Limb (tissue), 2 donors: ENCODE data around the gene GPR18.

Experiments used
- DNase-seq, 2 donors: peaks; one replicate each; pipeline ENCODE4 v3.0.0-alpha.2; 2016; ENCODE audit errors: extremely low spot score in 2 of 2

The GPR18 gene, protein sequence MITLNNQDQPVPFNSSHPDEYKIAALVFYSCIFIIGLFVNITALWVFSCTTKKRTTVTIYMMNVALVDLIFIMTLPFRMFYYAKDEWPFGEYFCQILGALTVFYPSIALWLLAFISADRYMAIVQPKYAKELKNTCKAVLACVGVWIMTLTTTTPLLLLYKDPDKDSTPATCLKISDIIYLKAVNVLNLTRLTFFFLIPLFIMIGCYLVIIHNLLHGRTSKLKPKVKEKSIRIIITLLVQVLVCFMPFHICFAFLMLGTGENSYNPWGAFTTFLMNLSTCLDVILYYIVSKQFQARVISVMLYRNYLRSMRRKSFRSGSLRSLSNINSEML

DNA sequence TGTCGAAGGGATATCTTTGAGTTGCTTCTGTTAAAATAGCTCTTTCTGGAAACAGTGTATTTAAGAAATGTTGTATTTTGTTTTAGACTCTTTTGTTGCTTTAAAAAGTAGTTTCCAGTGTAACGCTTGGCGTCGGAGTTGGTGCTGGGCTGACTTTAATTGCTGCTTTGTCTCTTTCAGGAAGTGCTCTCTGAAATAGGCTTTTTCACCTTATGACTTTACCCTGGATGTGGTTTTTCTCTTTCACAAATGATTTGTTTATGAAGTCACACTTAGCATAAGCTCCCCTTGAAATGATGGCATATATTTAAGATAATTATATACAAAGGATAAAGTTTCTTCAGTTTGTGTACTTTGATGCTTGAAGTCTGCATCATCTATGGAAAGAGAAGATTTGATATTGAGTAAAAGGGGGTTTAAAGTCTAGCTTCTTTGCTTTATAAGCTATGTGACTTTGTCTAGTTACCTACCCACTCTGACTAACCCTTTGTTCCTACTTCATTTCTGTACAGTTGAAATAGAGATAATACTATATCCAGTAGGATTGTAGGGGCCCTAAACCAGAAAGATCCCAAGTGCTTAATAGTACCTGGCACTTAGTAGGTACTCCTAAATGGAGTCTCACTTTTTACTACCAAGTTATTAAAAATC lies at the start of gene GPR18:
GPR18 (minus strand) TSS at position 170 of the 651 bp plus-strand sequence. CDS start 2,507 bp downstream, outside the sequence.
- no peak for DNase-seq

GRCh38 chr13:99307648-99308339 lies 49.6 kb upstream of the GPR18 start:
- DNase-seq: no peak

DNA sequence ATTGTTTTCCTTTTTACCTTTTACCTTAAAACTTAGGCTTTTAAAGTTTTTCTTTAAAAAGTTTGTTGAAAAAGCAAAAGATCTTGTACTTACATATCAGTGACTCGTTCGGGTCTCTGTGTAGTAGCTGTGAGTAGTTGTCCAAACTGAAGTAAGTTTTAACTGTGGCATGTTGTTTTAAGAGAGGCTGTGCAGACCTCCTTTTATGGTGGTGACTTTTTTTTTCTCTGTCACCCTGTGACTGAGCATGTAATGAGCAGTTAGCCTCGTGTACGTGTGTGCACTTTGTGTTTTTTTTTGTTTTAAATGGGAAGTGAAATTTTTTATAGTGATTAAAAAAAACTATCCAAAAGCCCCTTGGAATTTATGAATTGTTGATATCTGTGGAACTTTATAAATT lies 49.1 kb upstream of the GPR18 start, which contains the start of gene GPR183:
GPR183 (minus strand) TSS at position 153 of the 400 bp plus-strand sequence. CDS start 11,254 bp downstream, outside the sequence.
- DNase-seq: no peak

GRCh38 chr13:99305566-99305965 lies 47.4 kb upstream of the GPR18 start:
- DNase-seq: no peak

- DNase-seq: no peak
These were observed 47.0 kb upstream of the GPR18 start for GRCh38 chr13:99305158-99305557.

- DNase-seq: no peak
These were observed 46.4 kb upstream of the GPR18 start for GRCh38 chr13:99304541-99304940.

DNA sequence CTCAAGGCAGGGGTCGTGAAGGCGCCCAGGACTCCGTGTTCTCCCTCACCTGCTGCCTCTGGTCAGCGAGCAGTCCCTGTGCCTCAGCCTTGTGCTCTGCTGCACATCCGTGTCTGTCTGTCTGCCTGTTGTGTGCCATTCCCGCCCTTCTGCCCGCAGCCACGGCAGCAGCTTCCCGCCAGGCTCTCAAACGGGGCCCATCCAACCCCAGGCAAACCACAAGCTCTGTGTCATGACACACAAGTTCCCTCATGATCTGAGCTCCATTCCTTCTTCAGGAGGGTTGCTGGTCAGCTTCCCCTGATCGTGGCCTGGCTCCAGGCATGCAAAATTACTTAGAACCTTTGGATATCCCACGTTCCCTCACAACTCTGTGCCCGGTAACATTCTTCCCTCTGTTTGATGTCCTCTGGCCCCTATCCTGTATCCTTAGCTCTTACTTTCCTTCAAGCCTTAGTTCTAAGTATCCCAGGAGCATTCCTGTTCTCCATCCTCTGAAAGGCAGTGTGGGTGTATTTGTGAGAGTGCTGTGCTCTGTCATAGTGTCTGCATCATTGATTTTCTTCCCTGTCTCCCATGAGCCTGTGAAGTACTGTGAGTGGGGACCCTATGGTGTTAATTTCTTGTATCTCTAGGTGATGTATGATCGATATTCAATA lies 45.8 kb upstream of the GPR18 start:
- DNase-seq: no peak

DNA sequence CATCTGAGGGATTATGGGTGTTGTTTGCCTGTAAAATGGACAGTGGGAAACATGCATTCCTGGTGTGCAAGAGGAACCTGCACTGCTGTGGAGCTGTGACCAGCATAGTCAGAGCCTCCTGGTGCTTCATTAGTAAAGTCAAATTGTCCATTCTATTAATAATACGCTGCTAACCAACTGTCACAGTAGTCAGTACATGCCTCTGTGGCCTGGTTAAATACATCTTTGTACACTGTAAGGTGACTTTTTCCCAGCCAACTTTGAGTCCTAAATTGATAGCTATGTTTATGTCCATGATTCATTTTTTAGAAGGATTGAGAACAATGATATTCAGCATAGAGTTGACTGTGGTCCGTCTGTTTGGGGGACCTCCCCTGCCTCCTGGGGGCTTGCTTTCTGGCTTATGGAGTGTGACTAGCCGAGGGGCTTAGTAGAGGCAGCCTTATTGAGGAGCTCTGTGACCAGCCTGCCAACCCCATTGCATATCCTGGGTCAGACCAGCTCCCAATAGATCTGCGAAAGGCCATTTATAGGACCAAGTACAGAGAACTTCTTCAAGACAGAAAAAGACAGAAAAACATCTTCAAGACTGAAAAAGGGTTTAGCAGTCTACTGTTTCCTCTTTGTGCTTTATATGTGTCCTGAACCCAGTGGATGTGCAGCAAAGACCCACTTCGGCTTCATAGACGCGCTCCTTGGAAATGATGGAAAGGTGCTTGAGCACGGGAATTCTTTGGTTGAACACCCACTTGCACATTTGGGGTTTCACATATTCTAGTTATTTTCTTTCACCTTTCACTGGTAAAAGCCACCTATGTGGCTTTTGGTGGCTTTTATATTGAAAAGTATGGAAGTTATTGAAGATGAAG lies 44.7 kb upstream of the GPR18 start:
- no peak for DNase-seq

GRCh38 chr13:99301913-99302636 lies 43.9 kb upstream of the GPR18 start:
- no peak for DNase-seq

DNA sequence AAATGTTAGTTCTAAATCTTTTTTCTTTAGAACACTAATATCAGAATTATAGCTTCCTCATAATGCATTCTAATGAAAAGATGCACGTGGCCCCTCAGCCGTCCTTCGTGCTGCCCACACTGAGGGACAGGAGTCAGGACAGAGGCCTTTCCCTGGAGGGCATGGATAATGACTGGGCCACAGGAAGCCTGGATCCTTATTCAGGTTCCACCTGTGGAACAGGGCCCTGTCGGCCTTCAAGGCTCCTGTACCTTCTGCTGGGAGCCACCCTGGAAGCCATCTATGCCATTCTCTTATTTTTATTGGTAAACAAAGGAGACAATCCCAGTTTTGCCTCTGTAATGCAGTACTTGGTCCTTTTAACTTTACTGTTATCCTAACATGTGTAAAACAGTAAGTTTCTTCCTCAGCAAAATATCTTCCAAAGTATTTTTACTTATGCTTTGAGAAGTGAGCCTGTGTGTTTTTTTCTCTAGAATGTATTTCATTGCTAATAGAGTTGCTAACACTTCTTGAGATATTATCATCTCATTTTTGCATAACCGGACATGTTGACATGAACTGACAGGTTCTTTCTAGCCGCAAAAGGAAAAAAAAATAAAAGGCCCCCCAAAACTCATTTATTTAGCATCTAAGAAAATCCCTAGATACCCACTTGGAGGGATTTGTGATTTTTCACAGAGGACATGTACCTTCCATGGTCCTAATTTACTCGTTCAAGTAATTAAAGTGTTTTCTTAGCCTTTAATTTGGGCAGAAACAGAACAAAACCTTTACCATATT lies 43.1 kb upstream of the GPR18 start:
- DNase-seq: no peak

- no peak for DNase-seq
These were observed 41.8 kb upstream of the GPR18 start for GRCh38 chr13:99299920-99300341.

DNA sequence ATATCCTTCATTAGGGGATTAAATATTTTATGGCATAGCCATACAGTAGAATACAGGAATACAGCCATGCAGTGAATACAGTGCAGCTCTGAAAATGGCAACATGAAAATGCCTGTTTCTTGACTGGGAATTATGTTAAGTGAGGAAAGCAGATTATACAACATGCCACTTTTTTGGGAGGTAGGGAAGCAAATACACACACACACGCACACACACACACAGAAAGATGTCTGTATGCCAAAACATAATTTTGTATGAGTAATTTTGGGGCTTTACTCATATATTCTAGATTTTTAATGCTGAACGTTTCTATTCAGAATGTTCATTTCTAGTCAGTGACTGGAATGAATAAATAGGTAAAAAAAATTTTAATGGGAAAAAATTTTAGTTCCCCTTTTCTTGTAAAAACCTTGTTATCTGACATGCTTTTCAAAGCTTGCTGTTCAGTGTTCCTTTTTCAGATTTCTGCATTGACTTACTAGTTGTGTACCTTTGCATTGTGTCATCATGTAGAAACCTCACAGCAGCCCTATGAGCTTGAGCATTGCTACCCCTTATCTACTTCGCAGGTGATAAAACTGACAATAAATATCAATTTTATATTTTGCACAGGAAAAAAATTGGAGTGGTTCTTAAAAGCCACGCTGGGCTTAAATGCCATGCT lies 41.2 kb upstream of the GPR18 start:
- no peak for DNase-seq

DNA sequence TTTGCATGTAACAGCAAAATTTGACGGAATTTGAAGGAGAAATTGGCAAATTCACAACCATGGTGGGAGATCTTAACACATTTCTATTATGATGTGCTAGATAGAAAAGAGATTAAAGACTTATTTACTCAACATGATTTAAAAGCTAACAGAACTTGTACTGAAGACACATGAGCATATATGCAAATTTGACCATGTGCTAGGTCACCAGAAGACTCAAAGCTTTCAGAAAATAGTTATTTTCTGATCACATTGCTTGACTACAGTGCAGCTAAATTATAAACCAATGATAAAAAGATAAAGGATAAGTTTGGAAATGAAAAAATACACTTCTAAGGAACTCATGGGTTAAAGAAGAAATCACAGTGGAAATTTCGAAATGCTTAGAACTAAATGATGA lies 39.9 kb upstream of the GPR18 start:
- DNase-seq: no peak

- no peak for DNase-seq
These were observed 39.2 kb upstream of the GPR18 start for GRCh38 chr13:99297331-99297730.

GRCh38 chr13:99296398-99296797 lies 38.2 kb upstream of the GPR18 start:
- no peak for DNase-seq

DNA sequence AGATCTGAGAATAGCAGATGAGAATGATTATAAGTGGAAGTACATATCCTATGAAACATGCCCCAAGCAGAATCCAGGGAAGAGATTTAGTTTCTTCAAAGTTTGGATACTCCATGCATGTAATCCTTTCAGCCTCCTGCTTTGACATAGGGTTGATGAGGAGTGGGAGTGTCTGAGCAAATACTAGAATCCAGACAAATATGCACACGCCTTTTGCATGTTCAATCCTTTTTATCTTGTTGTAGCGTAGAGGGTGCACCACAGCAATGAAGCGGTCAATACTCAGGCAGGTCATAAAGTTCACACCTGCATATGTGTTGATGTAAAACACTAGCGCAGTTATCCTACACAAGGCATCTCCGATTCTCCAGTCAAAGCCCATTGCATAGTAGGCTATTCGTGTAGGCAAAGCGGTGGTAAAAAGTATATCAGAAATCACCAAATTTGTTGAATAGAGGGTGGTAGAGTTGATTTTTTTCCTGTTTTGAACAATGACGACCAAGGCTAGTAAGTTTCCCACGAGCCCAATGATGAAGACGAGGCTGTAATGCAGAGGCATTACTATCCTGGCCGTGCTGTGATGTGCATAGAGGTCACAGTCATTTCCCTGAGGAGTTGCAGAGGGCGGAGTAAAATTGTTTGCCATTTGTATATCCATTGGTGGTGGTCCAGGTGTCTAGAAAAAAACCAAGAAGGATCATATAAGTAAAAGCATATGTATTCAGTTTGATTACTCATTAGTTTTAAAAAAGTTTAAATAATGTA lies 37.5 kb upstream of the GPR18 start:
- no peak for DNase-seq

DNA sequence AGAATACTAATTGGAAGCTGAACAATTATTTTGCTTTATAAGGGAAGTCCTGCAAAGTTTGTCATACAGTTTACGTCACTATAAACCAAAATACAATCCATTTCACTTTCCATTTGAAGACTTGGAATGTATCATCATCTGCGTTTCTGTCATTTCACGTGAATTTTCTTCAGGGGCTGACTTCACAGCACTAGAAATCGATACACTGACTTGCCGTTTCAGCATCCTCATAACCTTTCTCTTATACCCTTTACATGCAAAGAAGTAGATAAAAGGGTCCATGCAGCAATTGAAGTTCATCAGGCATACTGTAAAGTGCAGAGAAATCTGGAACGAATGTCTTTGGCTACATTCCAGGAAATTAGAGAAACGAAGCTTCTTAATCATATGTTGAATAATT lies 36.8 kb upstream of the GPR18 start:
- no peak for DNase-seq

GRCh38 chr13:99294198-99294597 lies 36.0 kb upstream of the GPR18 start:
- DNase-seq: no peak
